Immature natural killer cell (primary cell): ENCODE results near the gene ZDHHC1. TPM values are rescaled to one million over a fixed set of nuclear protein-coding genes. Genes with fewer than 3 reads are reported as not detected.
"Not testable (repeated sequence)": the region's sequence is repeated elsewhere in the genome, so short reads cannot be mapped to it uniquely, and the experiment has no call there.

Experiments used
- DNase-seq, 3 donors: peaks; one replicate each; pipeline ENCODE4 v3.0.0; 2022; ENCODE audit warnings: mixed read lengths in 1 of 3
- H3K27ac Mint-ChIP-seq, 6 donors: one replicate each; pipeline ENCODE4 v1.8.0; 2020; ENCODE audit warnings: mixed read lengths in 6 of 6, mild to moderate bottlenecking in 5 of 6, inconsistent platforms in 4 of 6, moderate library complexity in 3 of 6
- H3K27me3 Mint-ChIP-seq, 3 donors: one replicate each; pipeline ENCODE4 v1.8.0; 2020 to 2021; ENCODE audit warnings: low read depth in 3 of 3, mild to moderate bottlenecking in 3 of 3, mixed read lengths in 3 of 3, moderate library complexity in 3 of 3, inconsistent platforms in 1 of 3
- H3K36me3 Mint-ChIP-seq, 3 donors: one replicate each; pipeline ENCODE4 v1.8.0; 2020; ENCODE audit warnings: mixed read lengths in 3 of 3, inconsistent platforms in 2 of 3, mild to moderate bottlenecking in 2 of 3
- H3K4me1 Mint-ChIP-seq, 2 donors: one replicate each; pipeline ENCODE4 v1.8.0; 2020; ENCODE audit warnings: inconsistent platforms in 2 of 2, mild to moderate bottlenecking in 2 of 2, mixed read lengths in 2 of 2, moderate library complexity in 1 of 2
- H3K4me3 Mint-ChIP-seq, 5 donors: one replicate each; pipeline ENCODE4 v1.8.0; 2020; ENCODE audit warnings: mild to moderate bottlenecking in 5 of 5, mixed read lengths in 5 of 5, inconsistent platforms in 3 of 5, moderate library complexity in 3 of 5
- H3K9me3 Mint-ChIP-seq, 6 donors: one replicate each; pipeline ENCODE4 v1.8.0; 2020; ENCODE audit warnings: mild to moderate bottlenecking in 6 of 6, mixed read lengths in 6 of 6, inconsistent platforms in 4 of 6, moderate library complexity in 3 of 6
- polyA plus RNA-seq, 3 donors: library from polyadenylated mRNA; unstranded; fragments of 300-500 nt; fragmentation: Illumina TruSeq; gene quantifications; one replicate each; pipeline ENCODE4 v1.2.3, GENCODE V29; 2021

The ZDHHC1 gene
- polyA plus RNA-seq, 3 donors from 2014 or later: 0.64 to 0.71 TPM; not detected in 1

DNA sequence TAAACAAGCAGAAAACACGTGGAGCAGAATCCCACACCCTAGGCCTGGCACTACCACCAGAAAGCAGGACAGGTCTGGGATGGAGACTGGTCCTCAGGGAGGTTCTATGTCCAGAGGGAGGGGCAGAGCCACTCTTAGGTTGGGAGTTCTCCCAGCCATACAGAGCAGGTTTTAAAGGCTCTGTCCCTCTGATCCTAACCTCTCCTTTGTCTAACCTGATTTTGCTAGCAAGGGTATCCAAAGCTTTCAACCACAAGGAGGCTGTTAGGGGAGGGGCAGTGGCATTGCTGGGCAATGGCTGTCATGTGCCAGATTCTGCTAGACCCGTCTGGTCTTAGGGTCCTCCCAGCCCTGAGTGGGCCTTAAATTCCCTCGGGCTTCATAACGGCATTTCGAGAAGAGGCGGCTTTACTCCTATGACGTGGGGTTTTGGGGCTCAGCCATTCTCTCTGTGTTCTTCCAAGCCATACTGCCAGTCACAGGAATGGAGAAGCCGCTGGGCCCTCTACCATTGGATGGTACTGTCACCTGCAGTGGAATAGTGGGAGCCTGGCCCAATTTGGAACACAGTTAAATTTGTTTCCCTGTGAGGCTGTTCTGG is 28.7 kb downstream of the ZDHHC1 start:
- no peak overlapping the region for H3K27ac Mint-ChIP-seq
- H3K9me3 Mint-ChIP-seq: no peaks in the 10 kb centered on the region
- peaks cover 3 to 15% (median 5%) of the 10 kb centered on the region in 3 donors for H3K27me3 Mint-ChIP-seq
- H3K4me1 Mint-ChIP-seq: no peaks in the 10 kb centered on the region
- H3K36me3 Mint-ChIP-seq: no peaks in the 10 kb centered on the region
- H3K4me3 Mint-ChIP-seq: no peak overlapping the region
- no peak for DNase-seq

DNA sequence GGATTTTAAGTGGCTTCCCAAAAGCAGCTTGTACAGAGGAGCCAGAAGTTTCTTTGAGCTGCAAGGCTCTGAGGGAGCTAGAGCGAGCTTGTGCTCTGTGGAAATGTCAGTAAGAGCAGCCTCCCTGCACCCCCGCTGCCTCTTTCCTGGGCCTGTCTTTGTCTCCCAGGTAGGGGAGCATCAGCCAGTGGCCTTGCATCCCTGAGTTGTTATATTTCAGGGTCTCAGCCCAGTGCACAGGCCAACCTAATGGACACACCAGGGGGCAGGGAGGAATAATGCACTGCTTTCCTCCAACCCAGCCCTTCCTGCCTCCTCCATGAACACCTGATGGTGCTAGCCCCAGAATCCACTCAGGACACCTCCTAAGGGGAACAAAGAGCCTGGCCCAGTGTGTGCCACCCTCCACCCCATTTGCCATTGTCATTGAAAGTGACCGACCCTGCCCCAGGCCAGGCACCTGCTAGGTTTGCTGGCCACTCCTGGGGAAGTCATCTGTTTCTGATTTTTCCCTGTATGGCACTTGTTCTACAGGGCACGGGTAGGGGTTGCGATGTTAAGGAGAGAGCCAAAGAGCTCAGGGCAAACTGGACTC is 29.3 kb downstream of the ZDHHC1 start:
- Mint-ChIP-seq H3K27ac (no peak overlapping the region), H3K27me3 (peaks cover 0 to 8% (median 1%) of the 10 kb centered on the region in 3 donors), H3K4me3 (no peak overlapping the region), H3K9me3 (no peaks in the 10 kb centered on the region), H3K4me1 (no peaks in the 10 kb centered on the region), H3K36me3 (no peaks in the 10 kb centered on the region)
- no peak for DNase-seq

DNA sequence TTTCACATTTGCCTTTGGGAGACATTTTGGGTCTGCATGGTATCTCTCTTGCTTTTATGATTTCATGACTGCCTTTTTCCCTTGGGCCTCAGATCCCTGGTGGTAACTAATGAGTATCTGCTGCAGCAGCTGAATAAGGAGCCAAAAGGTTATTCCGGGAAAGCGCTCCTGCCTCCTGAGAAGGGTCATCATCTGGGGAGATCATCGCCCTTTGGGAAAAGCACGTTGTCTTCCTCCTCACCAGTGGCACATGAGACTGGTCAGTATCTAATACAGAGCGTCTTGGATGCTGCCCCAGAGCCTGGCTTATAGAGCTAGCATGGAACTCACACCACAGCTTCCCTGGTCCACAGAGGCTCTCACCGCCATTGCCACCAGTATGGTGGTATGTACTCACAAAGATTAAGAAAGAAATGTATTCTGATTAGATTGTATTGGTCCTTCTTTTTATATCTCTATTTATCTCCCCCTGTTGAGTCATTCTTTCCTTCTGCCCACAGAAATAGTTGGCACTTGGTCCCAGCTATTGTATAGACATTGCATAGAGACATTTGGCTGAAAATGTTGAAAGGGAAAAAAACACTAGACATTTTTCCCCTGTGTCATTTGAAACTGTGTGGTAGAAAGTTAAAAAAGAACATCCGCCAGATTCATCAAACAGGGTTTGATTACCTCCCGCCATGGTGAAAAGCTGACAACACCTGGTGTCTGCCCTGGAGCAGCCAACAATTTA is 31.3 kb downstream of the ZDHHC1 start:
- Mint-ChIP-seq H3K4me1 (no peaks in the 10 kb centered on the region), H3K27ac (no peak overlapping the region), H3K36me3 (no peaks in the 10 kb centered on the region), H3K4me3 (no peak overlapping the region), H3K9me3 (no peaks in the 10 kb centered on the region), H3K27me3 (peaks cover 0 to 7% (median 3%) of the 10 kb centered on the region in 3 donors)
- no peak for DNase-seq

- no peak for DNase-seq
- H3K4me3 Mint-ChIP-seq: no peak overlapping the region
- no peaks in the 10 kb centered on the region for H3K4me1 Mint-ChIP-seq
- no peaks in the 10 kb centered on the region for H3K36me3 Mint-ChIP-seq
- H3K9me3 Mint-ChIP-seq: no peaks in the 10 kb centered on the region
- H3K27me3 Mint-ChIP-seq: peaks cover 0 to 4% (median 3%) of the 10 kb centered on the region in 3 donors
- no peak overlapping the region for H3K27ac Mint-ChIP-seq
Observed at GRCh38 chr16:67383284-67383683, 33.0 kb downstream of the ZDHHC1 start.

DNA sequence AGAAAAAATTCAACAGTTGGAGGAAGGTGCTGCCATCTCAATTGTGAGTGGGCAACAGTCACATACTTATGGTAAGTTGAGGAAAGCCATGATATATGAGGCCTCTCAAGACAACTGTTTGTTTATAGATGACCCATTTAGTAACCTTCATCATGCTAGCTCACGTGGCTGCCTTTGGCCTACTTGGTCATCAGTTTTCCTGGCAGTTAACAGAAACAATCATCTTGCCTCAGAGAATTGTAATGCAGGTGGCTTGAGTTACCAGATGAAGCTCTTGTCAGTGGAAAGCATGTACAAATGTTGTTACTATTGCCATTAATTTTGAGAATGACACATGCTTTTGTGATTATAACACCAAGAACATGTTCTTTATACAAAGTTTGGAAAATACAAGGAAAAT is 37.6 kb downstream of the ZDHHC1 start:
- peaks cover 0 to 3% (median 0%) of the 10 kb centered on the region in 3 donors for H3K36me3 Mint-ChIP-seq
- no peak overlapping the region for H3K4me3 Mint-ChIP-seq
- no peaks in the 10 kb centered on the region for H3K4me1 Mint-ChIP-seq
- no peak for DNase-seq
- no peaks in the 10 kb centered on the region for H3K9me3 Mint-ChIP-seq
- peaks cover 0 to 4% (median 0%) of the 10 kb centered on the region in 3 donors for H3K27me3 Mint-ChIP-seq
- no peak overlapping the region for H3K27ac Mint-ChIP-seq

DNA sequence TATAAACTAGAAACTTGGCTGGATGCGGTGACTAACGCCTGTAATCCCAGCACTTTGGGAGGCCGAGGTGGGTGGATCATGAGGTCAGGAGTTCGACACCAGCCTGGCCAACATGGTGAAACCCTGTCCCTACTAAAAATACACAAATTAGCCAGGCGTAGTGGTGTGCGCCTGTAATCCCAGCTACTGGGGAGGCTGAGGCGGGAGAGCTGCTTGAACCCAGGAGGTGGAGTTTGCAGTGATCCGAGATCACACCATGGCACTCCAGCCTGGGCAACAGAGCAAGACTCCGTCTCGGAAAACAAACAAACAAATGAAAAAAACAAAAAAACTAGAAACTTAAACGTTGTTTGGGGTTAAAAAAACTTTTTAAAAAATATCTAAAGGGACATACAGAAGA is 40.3 kb downstream of the ZDHHC1 start:
- not testable (repeated sequence) for H3K4me3 Mint-ChIP-seq, H3K4me1 Mint-ChIP-seq, H3K36me3 Mint-ChIP-seq, DNase-seq, H3K9me3 Mint-ChIP-seq, H3K27ac Mint-ChIP-seq, H3K27me3 Mint-ChIP-seq

- H3K27ac Mint-ChIP-seq: no peak overlapping the region
- no peak for DNase-seq
- peaks cover 1 to 3% (median 3%) of the 10 kb centered on the region in 3 donors for H3K27me3 Mint-ChIP-seq
- H3K4me1 Mint-ChIP-seq: no peaks in the 10 kb centered on the region
- H3K4me3 Mint-ChIP-seq: no peak overlapping the region
- peaks cover 0 to 3% (median 0%) of the 10 kb centered on the region in 3 donors for H3K36me3 Mint-ChIP-seq
- H3K9me3 Mint-ChIP-seq: no peaks in the 10 kb centered on the region
Observed at GRCh38 chr16:67372664-67373063, 43.6 kb downstream of the ZDHHC1 start.

DNA sequence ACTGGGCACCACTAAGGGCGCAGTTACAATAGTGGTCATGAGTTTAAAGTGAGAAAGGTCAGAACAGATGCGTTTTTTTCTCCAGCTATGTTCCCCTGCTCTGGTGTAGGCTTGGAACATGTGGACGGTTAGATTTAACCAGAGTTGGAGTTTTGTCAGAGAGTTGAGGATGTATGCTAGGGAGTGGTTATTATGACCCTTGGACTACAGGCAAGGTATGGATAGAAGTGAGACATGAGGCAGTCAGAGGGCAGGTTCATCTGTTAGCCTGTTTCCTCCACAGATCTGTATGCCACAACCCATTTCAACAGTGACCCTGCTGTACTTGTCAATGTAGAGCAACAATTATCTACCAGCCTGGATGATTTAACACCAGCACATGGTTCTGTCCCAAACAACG is 45.6 kb downstream of the ZDHHC1 start:
- peaks cover 0 to 3% (median 0%) of the 10 kb centered on the region in 3 donors for H3K36me3 Mint-ChIP-seq
- H3K9me3 Mint-ChIP-seq: no peaks in the 10 kb centered on the region
- peaks cover 0 to 3% (median 3%) of the 10 kb centered on the region in 3 donors for H3K27me3 Mint-ChIP-seq
- H3K4me1 Mint-ChIP-seq: no peaks in the 10 kb centered on the region
- H3K4me3 Mint-ChIP-seq: no peak overlapping the region
- DNase-seq: no peak
- H3K27ac Mint-ChIP-seq: no peak overlapping the region

- Mint-ChIP-seq H3K36me3 (no peaks in the 10 kb centered on the region), H3K27ac (no peak overlapping the region), H3K4me3 (no peak overlapping the region), H3K4me1 (peaks cover 4 to 6% of the 10 kb centered on the region in 2 donors), H3K27me3 (peaks cover 0 to 2% (median 0%) of the 10 kb centered on the region in 3 donors), H3K9me3 (no peaks in the 10 kb centered on the region)
- DNase-seq: no peak
Observed at GRCh38 chr16:67364600-67365235, 51.6 kb downstream of the ZDHHC1 start.

GRCh38 chr16:67361038-67361437 is 55.2 kb downstream of the ZDHHC1 start:
- Mint-ChIP-seq H3K9me3 (no peaks in the 10 kb centered on the region), H3K4me3 (no peak overlapping the region), H3K27me3 (peaks cover 0 to 2% (median 0%) of the 10 kb centered on the region in 3 donors), H3K27ac (no peak overlapping the region), H3K4me1 (peaks cover 4 to 6% of the 10 kb centered on the region in 2 donors), H3K36me3 (no peaks in the 10 kb centered on the region)
- DNase-seq: no peak

DNA sequence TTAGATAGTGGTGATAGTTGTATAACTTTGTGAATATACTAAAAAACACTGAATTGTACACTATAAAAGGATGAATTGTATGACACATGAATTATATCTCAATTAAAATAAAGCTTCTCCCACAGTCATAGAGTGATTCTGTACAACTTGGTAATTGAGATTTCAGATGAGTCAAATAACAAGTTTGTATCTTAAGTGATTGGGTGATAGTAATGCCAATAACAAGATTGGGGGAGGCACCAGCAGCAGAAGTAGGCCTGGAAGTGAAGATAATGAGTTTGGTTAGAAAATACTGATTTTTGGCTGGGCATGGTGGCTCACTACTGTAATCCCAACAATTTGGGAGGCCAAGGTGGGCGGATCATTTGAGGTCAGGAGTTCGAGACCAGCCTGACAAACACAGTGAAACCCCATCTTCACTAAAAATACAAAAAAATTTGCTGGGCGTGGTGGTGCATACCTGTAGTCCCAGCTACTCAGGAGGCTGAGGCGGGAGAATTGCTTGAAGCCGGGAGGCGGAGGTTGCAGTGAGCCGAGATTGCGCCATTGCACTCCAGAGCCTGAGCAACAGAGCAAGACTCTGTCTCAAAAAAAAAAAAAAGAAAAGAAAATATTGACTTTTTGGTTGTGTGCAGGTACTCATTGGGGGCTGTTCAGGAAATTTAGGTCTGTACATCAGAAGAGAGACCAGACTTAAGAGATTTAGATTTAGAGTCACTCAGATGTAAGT is 56.6 kb downstream of the ZDHHC1 start:
- H3K36me3 Mint-ChIP-seq, H3K27me3 Mint-ChIP-seq, H3K4me1 Mint-ChIP-seq, H3K4me3 Mint-ChIP-seq, H3K27ac Mint-ChIP-seq, H3K9me3 Mint-ChIP-seq, DNase-seq: not testable (repeated sequence)

DNA sequence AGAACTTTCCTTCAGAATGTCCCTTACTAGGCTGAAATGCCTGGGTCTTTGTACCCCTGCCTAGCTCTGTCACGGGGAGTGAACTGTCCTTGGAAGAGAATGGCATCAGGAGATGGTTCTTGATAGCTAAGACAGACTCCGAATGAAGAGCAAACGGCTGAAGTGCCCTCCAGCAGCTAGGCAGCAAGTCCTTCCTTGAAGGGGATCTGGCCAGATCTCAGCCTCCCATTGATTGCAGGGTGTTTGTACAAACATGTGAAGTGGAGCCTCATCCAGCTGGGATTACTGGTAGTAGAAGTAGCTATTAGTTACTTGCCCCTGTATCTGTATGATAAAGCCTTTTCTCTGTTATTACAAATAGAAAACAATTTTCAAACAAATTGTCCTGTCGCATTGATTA is 58.7 kb downstream of the ZDHHC1 start:
- Mint-ChIP-seq H3K4me1 (no peaks in the 10 kb centered on the region), H3K9me3 (no peaks in the 10 kb centered on the region), H3K36me3 (no peaks in the 10 kb centered on the region), H3K27me3 (peaks cover 0 to 4% (median 0%) of the 10 kb centered on the region in 3 donors), H3K27ac (no peak overlapping the region), H3K4me3 (no peak overlapping the region)
- no peak for DNase-seq

DNA sequence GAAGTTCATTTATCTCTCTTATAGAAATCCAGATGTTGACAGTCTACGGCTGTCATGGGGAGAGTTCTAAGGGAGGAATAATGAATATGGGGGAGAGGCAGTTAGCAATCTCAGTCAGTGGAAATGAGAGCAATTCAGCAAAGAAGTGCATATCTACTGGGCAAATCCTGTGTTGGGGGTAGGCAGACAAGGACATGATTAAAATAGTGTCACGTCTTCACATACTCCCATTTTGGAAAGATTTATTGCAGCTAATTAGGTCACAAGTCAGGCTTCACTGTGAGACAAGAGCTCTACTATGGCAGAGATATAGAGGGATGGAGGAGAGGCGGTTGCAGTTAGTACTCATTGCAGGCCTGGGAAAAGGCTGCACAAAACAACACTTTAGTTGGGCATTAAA is 59.9 kb downstream of the ZDHHC1 start:
- Mint-ChIP-seq H3K36me3 (no peaks in the 10 kb centered on the region), H3K9me3 (no peaks in the 10 kb centered on the region), H3K27me3 (peaks cover 0 to 4% (median 0%) of the 10 kb centered on the region in 3 donors), H3K4me3 (no peak overlapping the region), H3K27ac (no peak overlapping the region), H3K4me1 (no peaks in the 10 kb centered on the region)
- no peak for DNase-seq

DNA sequence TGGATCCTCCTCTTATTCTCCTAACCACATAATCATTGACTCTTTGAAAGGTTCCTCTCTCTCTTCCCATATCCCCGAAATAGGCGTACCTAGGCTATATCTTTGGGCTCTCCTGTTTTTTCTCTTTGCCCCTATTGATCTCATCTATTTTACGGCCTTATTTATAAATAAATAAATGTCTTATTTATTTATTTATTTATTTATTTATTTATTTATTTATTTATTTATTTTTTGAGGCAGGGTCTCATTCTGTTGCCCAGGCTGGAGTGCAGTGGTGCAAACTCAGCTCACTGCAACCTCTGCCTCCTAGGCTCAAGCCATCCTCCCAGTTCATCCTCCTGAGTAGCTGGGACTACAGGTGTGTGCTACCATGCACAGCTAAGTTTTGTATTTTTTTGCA is 63.8 kb downstream of the ZDHHC1 start:
- not testable (repeated sequence) for H3K36me3 Mint-ChIP-seq, H3K27me3 Mint-ChIP-seq, DNase-seq, H3K9me3 Mint-ChIP-seq, H3K27ac Mint-ChIP-seq, H3K4me3 Mint-ChIP-seq, H3K4me1 Mint-ChIP-seq
